ENCODE measurements around the gene PAPPA2. TPM values are rescaled to one million over a fixed set of nuclear protein-coding genes. Genes with fewer than 3 reads are reported as not detected.
"Not testable (repeated sequence)": the region's sequence is repeated elsewhere in the genome, so short reads cannot be mapped to it uniquely, and the experiment has no call there.

PAPPA2 gene
- total RNA-seq, 3 donors from 2014 or later = 1.2 to 3.9 (median 2.6) TPM

DNA sequence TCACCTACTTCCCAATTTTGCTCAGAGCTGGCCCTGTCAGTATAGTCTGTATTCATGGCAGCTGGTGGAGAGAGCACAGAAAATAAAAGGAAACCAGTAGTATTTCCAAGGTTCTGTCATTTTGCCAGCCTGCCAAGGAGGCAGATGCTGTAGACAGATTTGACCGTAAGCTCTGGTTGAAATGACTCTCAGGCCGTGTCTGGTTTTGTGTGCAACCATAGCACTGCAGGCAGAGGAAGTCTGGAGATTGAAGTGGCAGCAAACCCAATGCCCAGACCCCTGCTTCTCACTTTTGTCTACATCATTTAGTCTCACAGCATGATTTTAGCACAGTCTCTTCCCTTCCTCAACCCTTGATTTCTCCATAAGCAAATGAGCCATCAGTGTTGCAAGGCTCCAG is 291.7 kb downstream of the PAPPA2 start:
- H3K27me3 ChIP-seq = no peaks in the 10 kb centered on the region
- intact Hi-C loops (cut with DNase I; ENCODE audit: low total_unique reads) = no loop called here
- no peaks in the 10 kb centered on the region for H3K36me3 ChIP-seq
- H3K4me3 ChIP-seq = no peak overlapping the region
- H3K27ac ChIP-seq = no peak overlapping the region
- no peaks in the 10 kb centered on the region for H3K9me3 ChIP-seq
- H3K4me1 ChIP-seq = no peaks in the 10 kb centered on the region
- TF ChIP-seq, protein P1, sequence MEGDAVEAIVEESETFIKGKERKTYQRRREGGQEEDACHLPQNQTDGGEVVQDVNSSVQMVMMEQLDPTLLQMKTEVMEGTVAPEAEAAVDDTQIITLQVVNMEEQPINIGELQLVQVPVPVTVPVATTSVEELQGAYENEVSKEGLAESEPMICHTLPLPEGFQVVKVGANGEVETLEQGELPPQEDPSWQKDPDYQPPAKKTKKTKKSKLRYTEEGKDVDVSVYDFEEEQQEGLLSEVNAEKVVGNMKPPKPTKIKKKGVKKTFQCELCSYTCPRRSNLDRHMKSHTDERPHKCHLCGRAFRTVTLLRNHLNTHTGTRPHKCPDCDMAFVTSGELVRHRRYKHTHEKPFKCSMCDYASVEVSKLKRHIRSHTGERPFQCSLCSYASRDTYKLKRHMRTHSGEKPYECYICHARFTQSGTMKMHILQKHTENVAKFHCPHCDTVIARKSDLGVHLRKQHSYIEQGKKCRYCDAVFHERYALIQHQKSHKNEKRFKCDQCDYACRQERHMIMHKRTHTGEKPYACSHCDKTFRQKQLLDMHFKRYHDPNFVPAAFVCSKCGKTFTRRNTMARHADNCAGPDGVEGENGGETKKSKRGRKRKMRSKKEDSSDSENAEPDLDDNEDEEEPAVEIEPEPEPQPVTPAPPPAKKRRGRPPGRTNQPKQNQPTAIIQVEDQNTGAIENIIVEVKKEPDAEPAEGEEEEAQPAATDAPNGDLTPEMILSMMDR (IDR thresholded peaks at IDR 0.05) = no peak
- TF ChIP-seq POLR2A (IDR thresholded peaks at IDR 0.05) = no peak
- no peak for TF ChIP-seq POLR2AphosphoS5 (IDR thresholded peaks at IDR 0.05)
- DNase-seq (ENCODE audit: low spot score in 2 of 2) = no peak

DNA sequence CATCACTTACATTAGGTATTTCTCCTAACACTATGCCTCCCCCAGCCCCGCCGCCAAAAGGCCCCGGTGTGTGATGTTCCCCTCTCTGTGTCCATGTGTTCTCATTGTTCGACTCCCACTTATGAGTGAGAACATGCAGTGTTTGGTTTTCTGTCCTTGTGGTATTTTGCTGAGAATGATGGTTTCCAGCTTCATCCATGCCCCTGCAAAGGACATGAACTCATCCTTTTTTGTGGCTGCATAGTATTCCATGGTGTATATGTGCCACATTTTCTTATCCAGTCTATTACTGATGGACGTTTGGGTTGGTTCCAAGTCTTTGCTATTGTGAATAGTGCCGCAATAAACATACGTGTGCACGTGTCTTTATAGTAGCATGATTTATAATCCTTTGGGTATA is 293.8 kb downstream of the PAPPA2 start:
- H3K4me1 ChIP-seq; H3K36me3 ChIP-seq; H3K27me3 ChIP-seq; H3K9me3 ChIP-seq; DNase-seq (ENCODE audit: low spot score in 2 of 2); H3K4me3 ChIP-seq; intact Hi-C loops (cut with DNase I; ENCODE audit: low total_unique reads); H3K27ac ChIP-seq: not testable (repeated sequence)

DNA sequence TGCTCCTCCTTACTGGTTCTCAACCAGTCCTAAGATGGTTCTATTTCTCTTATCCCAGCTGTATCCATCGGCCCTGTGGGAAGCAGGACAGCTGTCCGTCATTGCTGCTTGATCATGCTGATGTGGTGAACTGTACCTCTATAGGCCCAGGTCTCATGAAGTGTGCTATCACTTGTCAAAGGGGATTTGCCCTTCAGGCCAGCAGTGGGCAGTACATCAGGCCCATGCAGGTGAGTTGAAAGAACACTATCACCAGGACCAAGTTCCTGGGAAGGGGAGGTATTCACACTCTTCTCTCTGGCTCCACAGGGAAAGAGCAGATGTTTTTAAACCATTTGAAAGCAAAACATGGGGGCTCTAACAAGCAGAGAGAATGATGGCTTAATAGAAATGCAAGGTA is 302.6 kb downstream of the PAPPA2 start:
- Histone ChIP-seq H3K27ac (no peak overlapping the region), H3K27me3 (peaks cover 0 to 4% of the 10 kb centered on the region in 2 donors), H3K9me3 (no peaks in the 10 kb centered on the region), H3K36me3 (no peaks in the 10 kb centered on the region), H3K4me3 (no peak overlapping the region), H3K4me1 (no peaks in the 10 kb centered on the region)
- DNase-seq (ENCODE audit: low spot score in 2 of 2) = no peak
- no peak for TF ChIP-seq POLR2AphosphoS5 (IDR thresholded peaks at IDR 0.05)
- TF ChIP-seq POLR2A (IDR thresholded peaks at IDR 0.05) = no peak
- TF ChIP-seq, protein P1 (IDR thresholded peaks at IDR 0.05) = no peak
- intact Hi-C loops (cut with DNase I; ENCODE audit: low total_unique reads) = no loop called here

DNA sequence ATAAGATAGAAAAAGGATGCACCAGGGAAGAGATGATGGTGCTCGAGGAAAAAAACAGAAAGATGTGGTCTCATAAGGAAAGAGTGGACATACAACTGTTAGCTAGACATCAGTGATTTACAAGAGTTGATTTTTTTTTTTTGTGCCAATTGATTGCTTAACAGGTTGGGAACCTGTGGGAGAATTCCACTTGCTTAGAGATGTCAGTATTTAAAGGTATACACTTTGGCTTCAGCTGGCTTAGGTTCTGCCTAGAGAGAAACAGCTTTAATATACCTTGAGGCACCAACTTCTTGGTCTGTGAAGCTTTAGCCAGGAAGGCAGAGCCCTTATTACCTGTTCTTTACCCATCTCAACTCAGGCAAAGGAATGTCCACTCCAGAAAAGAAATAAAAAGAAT is 303.8 kb downstream of the PAPPA2 start:
- no peak for DNase-seq (ENCODE audit: low spot score in 2 of 2)
- TF ChIP-seq POLR2A (IDR thresholded peaks at IDR 0.05) (no peak), POLR2AphosphoS5 (IDR thresholded peaks at IDR 0.05) (no peak)
- TF ChIP-seq, protein P1 (IDR thresholded peaks at IDR 0.05) = no peak
- H3K4me3 ChIP-seq = no peak overlapping the region
- intact Hi-C loops (cut with DNase I; ENCODE audit: low total_unique reads) = no loop called here
- no peaks in the 10 kb centered on the region for H3K9me3 ChIP-seq
- no peak overlapping the region for H3K27ac ChIP-seq
- no peaks in the 10 kb centered on the region for H3K4me1 ChIP-seq
- H3K36me3 ChIP-seq = no peaks in the 10 kb centered on the region
- H3K27me3 ChIP-seq = peaks cover 0 to 4% of the 10 kb centered on the region in 2 donors

DNA sequence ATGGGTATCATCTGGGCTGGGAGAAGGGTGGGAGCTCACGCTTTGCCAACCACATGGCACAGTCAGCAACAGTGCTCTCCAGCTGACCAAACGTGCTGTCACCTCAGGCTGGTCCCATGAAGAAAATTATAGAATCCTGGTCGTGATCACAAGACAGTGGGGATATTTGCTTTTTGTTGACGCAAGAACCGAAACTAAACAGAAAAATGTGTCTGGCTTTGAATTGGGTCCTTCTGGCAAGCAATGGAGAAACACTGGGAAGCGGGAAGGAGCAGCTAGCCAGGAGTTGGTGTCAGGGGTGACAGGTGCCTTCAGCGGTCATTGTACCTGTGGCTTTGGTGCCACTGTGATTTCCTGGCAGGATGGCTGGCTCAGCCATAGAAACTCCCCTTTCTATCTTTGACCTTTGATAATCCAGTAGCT is 304.8 kb downstream of the PAPPA2 start:
- Histone ChIP-seq H3K4me3 (no peak overlapping the region), H3K4me1 (no peaks in the 10 kb centered on the region), H3K36me3 (no peaks in the 10 kb centered on the region), H3K9me3 (no peaks in the 10 kb centered on the region), H3K27ac (no peak overlapping the region), H3K27me3 (peaks cover 0 to 4% of the 10 kb centered on the region in 2 donors)
- DNase-seq (ENCODE audit: low spot score in 2 of 2) = no peak
- no peak for TF ChIP-seq POLR2AphosphoS5 (IDR thresholded peaks at IDR 0.05)
- TF ChIP-seq POLR2A (IDR thresholded peaks at IDR 0.05) = no peak
- TF ChIP-seq, protein P1 (IDR thresholded peaks at IDR 0.05) = no peak
- intact Hi-C loops (cut with DNase I; ENCODE audit: low total_unique reads) = no loop called here

DNA sequence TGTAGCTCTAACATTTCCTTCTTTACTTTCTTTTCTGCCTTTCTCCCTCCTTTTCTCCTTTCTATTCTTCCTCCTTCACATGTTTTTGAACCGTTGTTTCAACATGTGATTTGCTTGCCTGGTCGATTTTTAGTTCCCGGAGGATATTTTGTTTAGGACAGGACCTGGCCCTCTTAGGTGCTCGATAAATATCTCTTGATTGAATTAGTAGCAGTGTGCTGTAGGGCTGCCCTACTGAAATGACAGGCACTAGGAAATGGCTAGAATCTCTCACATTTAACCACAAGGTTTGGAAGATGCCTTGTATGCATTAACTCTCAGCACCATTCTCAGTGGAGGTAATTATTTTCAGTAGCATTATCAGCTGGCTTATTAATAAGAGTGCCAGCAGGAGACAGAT is 305.6 kb downstream of the PAPPA2 start:
- H3K27me3 ChIP-seq = peaks cover 0 to 4% of the 10 kb centered on the region in 2 donors

More for the DNA sequence above, 305.6 kb downstream of the PAPPA2 start:
- Histone ChIP-seq H3K27ac (no peak overlapping the region), H3K36me3 (no peaks in the 10 kb centered on the region), H3K4me1 (no peaks in the 10 kb centered on the region), H3K9me3 (no peaks in the 10 kb centered on the region), H3K4me3 (no peak overlapping the region)
- TF ChIP-seq POLR2A (IDR thresholded peaks at IDR 0.05) = no peak
- no peak for TF ChIP-seq POLR2AphosphoS5 (IDR thresholded peaks at IDR 0.05)
- TF ChIP-seq, protein P1 (IDR thresholded peaks at IDR 0.05) = no peak
- DNase-seq (ENCODE audit: low spot score in 2 of 2) = no peak
- intact Hi-C loops (cut with DNase I; ENCODE audit: low total_unique reads) = no loop called here

Data from breast epithelium (tissue), 4 donors.